Embryonic facial prominence (tissue), 1 donor: ENCODE measurements around the gene GPR143.

Experiments used
- DNase-seq: peaks from one replicate; pipeline ENCODE4 v3.0.0-alpha.2; 2016; ENCODE audit errors: extremely low spot score

The GPR143 gene

DNA sequence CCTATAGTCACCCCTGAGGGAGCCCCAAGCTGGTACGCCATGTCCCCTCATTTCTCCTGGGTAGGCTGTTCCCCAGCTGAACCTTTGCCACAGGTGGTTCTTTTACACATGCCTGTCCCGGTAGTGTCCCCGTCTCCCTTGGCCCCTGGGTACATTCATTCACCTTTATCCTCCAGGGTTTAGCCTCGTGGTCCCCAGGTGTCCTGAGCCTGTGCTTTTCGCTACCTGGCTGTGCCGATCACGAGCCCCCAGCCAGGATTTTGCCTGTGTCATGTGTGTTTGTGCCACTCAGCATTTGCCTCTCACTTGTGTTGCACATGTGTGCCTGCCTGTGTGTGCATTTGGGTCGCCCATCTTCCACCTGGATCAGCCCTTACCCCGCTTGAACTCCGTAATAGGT lies 57.6 kb downstream of the GPR143 start:
- DNase-seq = no peak

DNA sequence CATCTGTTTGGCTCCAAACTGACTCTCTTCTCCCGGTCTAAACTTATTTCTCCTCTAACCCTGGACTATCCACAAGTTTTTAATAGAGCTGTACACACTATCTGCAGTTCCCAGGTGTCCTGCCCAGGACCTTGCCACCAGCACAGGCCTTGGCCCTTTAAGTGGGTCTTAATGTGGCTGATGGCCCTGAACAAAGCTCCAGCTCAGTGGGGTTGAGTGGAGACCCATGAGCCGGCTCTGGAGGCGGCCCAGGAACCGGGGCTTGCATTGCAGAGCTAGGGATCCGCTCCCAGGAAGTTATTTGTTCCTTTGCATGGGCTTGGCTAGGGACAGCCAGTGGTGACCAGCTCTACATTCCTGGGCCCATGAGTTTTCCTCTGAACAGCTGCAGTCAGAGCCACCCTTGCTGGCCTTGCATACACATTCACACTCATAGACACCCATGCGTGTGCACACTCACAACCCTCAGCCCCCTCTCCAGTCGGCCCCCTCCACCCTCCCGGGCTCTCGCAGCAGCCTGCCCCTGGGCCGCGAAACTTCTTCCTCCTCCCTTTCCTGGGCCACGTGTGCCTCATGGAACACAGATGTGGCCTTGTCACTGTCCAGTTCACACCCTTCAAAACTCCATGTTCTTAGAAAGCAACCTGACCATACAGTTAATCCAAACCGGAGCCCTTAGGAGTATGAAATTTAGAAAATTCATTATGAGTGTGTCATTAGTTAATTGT lies 58.2 kb downstream of the GPR143 start:
- DNase-seq = no peak

DNA sequence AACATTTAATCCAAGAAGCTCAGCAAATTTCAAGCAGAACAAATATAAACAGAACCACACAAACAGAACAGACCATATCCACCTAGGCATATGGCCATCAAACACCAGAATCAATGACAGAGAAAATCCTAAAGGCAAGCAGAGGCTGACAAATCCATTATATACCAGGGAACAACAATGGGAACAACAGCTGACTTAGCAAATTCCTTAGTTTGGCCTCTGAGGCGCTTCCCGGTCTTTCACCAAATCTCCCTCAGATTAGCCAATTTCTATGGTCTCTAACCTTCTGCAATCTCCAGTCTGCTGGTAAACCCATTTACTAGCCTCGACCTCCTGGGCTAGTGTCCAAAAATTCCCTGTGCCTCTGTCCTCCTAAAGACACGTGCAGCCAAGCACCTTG lies 59.2 kb downstream of the GPR143 start:
- DNase-seq = no peak

DNA sequence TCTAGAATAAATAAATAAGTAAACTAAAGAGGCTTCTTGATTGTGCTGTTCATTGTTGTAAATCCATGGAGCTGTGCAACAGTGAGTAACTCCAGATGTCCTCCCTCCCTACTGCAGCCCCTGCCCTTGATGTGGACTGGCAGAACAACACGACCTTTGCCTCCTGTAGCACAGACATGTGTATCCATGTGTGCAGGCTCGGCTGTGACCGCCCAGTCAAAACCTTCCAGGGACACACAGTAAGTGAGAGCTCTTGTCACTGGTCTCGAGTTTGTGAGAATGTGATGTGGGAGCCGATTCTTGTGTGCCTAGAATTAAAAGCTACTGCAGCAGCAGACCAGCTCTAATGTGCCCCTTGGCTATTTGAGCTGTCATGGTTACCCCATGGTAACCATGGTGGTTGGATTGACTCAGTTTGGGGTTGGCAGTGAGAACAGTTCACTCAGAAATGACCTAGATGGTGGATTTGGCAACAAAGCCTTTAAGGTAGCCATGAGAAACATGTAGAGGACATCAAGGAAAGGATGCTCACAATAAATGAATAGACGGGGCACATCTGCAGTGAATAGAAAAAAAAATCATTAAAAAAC lies 60.7 kb downstream of the GPR143 start:
- DNase-seq = no peak

DNA sequence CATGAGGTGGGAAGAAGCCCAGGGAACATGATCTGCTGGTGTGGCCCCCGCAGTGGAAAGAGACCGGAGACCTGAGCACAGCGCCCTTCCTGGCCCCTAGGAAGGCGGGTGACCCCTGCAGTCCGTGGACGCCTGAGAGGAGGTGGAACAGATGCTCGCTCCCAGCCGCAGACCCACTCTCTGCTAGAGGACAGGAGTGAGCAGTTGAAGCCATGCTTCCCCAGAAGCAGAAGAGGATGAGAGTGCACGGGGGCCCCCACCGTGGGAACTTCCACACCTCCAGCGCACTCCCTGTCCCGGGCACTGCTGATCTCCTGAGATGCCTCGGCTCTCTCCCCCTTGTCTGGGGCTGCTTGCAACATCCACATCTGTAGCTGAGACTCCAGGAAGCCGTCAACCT lies 62.2 kb downstream of the GPR143 start:
- no peak for DNase-seq

DNA sequence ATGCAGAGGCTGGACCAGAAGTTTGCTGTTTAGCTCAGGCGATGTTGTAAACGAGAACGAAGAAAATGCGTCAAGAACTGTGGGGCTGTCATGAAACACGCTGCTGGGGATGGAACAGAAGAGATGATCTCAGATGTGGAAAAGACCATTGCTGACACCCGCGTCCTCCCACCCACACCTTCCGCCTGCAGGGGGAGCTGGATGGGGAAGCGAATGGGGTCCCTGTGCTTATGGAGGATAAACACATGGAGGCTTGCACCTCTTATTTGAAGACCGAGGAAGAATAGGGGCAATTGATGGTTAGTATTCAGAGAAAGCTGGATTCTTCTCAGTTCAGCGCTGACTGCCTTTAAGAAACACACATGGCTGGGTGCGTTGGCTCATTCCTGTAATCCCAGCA lies 63.9 kb downstream of the GPR143 start:
- no peak for DNase-seq

DNA sequence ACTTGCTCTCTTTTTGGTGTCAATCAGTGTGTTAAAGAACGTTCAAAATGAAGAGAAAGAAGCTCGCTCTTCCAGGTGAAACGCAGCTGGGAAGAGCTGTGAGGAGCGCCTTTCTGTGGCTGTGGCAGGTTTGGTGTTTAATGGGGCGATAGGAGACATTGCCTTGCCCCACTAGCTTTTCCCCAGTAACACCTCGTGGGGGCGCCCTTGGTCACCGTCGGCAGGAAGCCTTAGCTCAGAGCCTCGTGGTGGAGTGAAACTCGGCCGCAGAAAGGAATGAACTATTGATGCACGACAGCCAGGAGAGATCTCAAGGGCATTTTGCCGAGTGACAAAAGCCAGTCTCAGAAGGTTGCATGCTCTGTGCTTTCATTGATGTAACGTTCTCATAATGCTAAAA lies 65.1 kb downstream of the GPR143 start:
- no peak for DNase-seq

DNA sequence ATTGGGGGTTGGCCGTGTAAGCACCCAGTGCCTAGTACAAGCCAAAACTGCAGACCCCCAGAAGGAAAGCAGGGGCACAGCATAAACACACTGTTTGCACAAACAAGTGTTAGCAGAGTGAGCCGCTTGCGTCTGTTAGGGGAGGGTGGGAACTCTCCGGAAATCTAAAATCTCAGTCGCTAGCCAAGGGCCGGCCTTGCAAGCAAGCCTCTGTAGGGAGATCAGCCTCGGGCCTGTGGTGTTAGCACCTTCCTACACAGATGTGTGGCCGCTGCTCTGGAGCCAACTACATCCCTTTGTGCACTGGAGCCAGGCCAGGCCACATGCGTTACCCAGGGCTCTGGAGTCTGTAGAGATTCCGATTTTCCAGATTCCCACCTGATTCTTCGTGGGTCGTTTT lies 67.1 kb downstream of the GPR143 start:
- DNase-seq = no peak

DNA sequence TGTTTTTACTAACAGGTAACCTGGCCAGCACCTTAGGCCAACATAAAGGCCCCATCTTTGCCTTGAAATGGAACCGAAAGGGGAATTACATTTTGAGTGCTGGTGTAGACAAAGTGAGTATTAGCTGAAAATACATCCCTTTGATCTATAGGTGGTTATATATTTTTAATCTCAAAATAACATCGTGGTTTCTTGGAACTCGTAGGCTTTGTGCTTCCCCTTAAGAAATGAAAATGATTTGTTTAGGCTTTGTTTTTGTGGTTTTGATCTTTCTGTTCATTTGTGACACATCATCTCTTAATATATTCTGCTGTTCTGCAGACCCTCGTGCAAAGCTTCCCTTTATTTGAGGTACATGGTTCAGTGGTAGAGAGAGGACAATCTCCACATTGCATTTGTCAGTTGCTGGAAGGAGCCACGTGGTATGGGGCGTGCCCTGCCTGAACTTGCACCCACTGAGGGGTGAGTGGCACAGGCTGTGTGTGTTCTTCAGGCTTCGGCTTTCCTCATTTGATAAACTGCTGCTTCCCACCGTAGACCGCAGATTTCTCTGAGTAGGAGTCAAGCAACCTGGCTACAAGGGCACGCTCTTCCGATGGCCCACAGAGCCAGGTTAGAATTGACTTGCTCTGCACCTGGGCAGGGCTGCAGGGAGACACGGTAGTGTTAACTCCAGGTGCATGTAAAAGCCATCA lies 72.2 kb downstream of the GPR143 start:
- no peak for DNase-seq

DNA sequence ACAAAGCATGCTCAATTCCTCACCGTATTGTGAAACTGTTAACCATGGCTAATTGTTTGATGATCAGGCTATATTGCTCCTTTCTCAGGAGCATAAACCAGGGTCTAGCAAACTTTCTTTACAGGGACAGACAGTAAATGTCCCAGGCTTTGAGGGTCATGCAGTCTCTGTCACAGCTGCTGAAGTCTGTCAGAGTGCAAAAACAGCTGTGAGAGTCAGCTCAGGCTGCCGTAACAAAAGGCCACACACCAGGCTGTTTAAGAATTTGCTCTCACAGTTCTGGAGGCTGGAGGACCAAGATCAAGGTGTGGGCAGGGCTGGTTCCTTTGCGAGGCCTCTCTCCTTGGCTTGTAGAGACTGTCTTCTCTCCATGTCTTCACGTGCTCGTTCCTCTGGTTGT lies 75.6 kb downstream of the GPR143 start:
- DNase-seq = no peak

DNA sequence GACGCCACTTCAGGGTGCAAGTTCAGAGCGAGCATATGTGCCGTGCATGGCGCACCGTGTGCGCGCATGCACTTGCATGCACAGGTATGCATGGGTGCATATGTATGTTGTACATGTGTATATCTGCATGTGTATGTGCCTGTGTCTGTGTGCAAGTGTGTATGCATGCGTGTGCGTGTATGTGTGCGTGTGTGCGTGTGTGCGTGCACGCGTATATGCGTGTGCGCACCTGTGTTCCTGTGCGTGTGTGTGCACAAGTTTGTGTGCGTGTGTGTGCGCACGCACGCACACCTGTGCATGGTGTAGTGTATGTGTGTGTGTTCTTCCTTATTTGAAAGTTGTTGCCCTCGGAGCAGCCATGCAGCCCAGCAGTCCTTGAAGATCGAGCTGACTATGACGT lies 76.8 kb downstream of the GPR143 start:
- DNase-seq = no peak

DNA sequence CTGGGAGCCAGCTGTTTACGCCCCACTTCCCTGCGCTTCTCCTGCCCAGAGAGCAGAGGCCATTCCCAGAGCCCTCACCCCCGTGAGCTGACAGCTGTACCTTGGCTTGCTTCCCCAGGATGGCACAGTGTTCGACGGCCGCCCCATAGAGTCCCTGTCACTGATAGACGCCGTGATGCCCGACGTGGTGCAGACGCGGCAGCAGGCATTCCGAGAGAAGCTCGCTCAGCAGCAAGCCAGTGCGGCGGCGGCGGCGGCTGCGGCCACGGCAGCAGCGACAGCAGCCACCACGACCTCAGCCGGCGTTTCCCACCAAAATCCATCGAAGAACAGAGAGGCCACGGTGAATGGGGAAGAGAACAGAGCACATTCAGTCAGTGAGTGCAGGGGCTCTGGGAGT lies 77.7 kb downstream of the GPR143 start:
- no peak for DNase-seq

DNA sequence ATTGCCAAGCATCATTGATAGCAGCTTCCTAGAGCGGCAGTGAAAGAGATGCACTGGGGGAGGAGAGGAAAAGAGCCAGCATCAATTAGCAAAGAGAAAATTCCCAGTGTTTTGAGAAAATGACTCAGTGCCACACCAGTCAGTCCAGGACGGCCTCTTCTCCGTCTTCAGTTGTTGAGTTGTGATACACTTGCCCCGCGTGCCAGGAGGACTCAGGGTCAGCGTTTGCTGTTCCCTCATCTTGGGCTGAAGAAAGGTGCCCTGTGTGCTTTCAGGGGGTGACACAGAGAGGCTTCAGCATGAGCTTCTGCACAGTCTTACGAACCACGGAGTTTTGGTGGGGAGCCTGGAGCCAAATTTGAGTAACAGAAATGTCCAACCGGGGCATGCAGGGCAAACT lies 82.3 kb downstream of the GPR143 start:
- no peak for DNase-seq

DNA sequence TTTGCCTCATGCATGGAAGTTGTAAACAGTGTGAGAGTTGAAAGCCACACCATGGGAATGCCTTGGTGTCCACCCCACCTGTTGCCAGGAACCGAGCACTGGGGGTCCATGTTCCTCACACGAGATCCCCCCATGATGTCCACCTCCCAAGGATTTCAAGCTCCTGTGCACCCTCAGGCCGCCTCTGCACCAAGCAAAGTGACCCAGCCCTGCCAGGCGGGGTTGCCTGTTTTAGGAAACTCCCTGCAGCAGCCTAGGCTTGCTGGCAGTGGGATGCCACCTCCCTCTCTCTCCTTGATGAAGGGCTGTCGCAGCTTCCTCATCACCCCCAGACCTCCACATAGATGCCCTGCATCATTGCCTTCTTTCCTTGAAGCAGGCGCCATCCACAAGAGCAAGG lies 82.8 kb downstream of the GPR143 start:
- no peak for DNase-seq

DNA sequence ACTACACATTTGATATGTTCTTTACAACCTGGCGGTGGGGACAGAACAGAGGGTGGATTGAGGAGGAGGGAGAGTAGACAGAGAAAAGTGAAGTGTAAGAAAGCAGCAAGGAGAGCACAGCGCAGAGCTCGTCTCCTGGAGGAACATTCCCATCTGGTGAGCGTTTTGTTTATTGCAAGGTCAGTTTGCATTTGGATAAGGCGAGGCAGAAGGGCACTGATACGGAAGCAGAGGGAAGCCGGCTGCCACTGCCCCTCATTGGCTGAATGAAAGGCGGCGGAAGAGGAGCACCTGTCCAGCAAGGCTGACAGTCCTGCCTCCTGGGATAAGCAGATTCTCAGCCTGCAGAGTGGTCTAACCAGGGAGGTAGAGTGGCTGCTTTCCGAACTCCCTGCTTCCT lies 83.2 kb downstream of the GPR143 start:
- no peak for DNase-seq

DNA sequence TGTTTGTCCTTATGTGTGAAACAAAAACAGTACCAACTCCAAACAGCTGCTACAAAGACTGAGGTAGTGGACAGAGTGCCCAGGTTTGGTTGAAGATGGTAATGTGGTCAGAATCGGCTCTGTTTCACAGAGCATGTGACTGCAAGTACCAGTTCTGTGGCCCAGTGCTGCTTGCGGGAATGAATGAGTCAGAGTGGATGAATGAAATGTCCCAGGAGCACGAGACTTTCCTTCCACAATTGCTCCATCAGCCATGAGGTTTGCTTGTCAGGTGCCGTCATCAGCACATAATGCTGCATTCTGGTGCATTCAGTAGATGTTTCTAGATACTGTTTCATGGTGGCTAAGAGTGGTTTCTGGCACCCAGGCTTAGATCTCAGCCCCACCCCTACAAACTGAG lies 84.2 kb downstream of the GPR143 start:
- DNase-seq = no peak

DNA sequence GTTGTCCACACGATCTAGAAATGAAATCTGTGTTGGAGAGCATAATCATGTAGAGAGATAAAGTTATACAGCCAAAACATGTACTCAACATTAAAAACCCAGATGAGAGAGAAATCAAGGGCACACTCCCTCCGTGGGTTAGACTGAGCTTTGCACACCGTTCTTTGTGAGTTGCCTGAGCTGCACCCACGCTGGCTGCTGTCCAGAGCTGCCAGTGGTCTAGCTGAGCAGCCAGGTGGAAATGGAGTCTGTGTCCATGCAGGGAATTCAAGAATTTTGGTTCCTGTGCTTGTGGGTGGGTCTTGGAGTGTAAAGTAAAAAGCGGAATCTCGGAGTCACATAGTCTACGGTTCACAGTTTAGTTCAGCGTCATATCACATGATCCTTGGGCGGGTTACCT lies 84.6 kb downstream of the GPR143 start:
- DNase-seq = no peak

DNA sequence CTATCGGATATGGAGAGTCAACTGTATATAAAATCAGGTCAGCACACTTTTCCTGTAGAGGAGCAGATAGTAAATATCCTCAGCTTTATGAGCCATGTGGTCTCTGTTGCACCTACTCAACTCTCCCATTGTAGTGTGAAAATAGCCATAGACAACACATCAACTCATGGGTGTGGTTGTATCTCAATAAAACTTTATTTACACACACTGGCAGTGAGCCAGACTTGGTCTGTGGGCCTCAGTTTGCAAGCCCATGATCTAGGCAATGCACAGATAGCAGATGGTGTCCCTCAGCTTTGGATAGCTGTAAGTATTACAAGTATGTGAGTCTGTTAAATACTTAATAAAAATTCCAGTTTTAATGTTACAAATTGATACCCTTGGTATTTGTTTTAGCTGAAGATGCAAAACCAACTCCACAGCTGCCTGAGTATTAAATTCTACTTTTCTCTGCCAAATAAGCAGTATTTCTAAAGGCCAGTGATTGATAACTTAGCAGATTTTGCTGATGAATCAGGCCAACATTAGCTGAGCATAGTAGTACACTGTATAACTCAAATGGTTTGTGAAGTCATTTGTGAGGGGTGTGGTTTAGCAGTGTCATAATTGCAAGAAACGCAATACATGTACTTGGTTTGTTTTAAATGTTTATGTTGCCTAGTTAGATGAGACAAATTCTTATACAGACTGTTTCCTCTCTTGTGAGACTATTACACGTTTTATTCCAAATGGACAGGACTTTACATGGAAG lies 87.3 kb downstream of the GPR143 start:
- no peak for DNase-seq

DNA sequence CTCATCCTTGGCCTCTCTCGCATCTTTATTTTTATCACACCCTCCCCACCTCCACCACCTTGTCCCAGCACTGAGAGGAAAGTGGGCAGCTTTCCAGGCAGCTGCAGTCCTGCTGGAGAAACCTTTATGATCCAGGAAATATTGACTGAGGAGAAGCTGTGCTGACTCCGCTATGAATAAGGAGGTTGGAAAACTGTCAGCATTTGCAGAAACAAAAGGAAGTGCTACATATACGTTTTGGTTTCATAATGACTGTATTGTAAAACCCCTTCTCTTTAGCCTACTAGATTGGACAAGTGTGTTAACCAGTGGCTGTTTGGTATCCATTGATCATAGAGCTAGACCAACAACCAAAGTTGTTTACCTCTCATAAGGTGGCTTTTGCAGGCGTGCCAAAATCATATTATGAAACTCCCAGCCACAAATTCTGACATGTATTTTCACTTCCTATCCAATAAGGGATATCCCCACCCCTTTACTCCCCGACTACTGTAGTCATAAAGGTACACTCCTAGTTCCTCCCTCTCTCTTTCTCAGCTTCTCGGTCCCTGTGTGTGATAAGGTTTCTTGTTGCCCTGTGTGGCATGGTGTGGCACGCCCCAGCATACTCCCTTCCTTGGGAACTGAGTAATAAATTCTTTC lies 88.4 kb downstream of the GPR143 start:
- no peak for DNase-seq

DNA sequence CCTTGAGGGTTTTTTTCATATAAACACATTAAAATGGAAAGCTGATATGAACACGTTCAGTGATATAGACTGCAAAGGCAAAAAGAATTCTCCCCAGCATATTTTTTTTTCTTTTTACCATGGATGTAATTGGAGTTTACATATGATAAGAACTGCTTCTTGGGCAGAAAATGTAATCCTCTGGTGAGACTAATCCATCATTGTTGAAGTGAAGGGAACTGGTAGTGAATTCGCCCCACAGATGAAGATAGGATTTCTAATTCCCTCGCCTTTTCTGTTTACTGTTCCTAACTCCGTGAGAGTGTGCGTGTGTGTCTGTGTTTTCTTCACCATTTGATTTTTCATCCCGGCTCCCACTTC lies 88.9 kb downstream of the GPR143 start:
- DNase-seq = no peak

DNA sequence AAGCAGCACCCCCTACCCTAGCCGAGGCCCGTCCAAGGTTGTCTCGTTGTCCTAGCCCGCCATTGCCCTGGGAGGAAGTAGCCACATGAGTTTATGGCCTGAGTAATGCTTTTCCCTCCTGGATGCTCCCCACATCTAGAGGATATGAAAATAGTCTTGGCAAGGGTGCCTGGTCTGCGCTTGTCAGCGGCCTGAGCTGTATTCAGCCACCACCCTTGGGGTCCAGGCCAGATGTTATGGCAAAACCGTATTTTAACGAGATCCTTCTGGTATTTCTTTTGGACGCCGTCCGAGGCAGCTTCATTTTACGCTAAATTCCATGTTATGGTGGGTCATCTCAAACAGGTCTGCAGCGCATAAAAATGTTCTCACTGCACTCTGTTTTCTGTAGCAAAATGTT lies 89.3 kb downstream of the GPR143 start:
- no peak for DNase-seq
